NCI-H2171 (cell line): ENCODE measurements around the gene POFUT1.
"Not testable (repeated sequence)": the region's sequence is repeated elsewhere in the genome, so short reads cannot be mapped to it uniquely, and the experiment has no call there.

Experiments
- DNase-seq: peaks from one replicate; lab custom pipeline; 2025; lab: John Stamatoyannopoulos, UW

The POFUT1 gene

DNA sequence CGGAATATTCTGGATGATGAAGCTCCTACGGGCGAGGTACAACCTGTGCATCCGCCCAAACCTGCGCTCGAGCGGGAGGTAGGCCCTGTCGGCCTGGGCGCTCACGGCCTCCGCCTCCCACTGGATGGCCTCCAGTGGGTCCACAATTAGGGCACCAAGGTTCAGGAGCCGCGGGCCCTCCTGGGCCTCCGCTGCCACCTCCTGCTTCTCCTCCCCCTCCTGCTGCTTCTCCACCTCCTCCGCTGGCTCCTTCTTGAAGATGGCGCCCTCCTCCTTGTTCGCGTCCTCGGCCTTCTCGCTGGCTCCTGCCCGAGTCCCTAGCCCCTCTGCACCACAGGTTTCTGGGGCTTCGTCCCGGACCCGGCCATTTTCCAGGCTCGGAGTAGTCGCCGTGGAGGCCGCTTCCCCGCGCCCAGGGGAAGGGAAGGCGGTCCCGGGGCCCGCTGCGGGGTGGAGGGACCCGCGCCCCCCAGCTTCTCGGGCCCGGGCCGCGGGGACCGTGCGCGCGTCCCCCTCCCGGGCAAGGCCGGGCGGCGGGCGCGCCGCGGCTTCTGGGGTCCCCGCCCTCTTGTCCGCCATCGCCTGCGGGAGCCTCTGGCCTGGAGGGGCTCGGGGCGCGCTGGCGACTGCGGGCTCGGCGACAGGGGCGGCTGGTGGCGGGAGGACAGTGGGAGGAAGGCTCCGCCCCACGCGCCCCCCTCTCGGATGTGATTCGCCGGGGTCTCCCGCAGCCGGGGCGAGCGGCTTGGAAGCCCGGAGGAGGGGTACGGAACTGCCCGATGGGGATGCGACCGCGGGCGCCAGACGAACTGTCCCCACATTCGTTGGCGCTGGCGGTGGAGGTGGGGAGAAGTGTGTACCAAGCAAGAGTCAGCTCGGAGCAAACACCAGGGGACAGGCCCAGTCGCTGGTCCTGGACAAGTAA lies 17.7 kb upstream of the POFUT1 start:
- peak; percentile 61 for DNase-seq

DNA sequence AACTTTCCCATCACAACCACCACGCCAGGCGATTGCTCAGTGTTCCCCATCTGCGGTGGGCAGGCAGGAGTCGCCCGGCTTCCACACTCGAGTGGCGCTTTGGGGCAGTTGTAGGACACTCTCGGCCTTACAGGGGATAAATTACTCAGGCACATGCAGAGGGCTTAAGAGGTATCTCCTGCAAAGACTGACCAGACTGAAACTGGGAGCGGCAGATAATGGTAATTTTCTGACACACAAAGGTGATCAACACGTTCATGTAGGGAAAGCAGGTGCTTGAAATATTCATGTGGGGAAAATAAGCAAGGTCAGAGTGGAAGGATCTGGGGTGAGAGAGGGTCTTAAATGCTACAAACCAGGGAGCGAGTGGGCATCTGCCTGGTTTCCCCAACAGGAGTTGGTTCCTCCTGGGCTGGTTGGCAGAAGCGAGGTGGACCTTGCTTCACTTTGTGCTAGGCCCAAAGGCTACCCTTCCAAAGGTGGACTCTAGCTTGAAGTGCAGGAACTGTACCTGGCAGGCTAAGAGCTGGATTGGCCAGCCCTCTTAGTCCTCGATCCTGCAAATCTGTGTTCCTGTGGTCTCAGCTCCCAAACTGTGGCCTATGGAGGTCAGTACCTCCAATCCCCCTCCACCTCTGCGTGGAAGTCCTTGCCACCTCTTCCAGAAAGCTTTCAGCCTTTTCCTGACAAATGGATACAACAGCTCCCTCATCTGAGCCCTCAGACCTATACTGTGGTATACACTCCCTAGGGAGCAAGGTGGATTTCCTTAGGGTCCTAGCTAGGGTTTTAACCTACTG lies 16.9 kb upstream of the POFUT1 start:
- no peak for DNase-seq

DNA sequence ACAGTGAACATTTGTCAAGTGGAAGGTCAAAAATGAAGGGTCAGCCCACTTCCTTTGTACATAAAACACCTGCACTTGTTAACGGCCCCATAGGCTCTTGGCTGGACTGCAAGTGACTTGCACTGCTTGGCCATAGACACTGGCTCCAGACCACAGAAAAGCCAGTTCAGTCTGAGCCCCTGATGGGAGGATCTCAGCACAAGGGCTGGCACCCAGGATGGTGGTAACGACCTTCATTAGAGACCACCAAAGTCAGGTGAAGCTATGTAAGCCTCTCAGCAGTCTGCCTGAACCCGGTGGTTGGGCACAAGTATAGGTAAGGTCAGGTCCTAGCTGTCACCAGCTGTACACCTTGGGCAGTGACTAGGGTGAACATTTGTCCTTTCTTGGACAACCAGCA lies 16.3 kb upstream of the POFUT1 start:
- DNase-seq = no peak

DNA sequence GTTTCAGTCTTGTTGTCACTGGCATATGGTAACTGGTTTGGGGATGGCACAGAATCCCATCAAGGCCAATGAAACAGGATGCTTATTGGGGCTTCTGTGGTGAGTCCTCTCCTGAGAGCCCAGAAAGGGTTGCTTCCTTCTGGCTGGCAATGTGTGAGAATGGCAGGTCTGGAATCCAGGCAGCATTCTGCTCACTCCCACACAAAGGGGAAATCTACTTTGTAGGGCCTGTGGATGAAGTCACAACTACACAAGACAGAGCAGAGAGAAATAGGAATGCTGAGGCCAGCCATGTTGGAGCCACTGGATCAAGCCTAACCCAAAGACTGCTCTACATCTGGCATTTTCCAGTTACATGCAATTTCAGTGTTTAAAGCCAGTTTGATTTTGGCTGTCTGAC lies 15.8 kb upstream of the POFUT1 start:
- no peak for DNase-seq

DNA sequence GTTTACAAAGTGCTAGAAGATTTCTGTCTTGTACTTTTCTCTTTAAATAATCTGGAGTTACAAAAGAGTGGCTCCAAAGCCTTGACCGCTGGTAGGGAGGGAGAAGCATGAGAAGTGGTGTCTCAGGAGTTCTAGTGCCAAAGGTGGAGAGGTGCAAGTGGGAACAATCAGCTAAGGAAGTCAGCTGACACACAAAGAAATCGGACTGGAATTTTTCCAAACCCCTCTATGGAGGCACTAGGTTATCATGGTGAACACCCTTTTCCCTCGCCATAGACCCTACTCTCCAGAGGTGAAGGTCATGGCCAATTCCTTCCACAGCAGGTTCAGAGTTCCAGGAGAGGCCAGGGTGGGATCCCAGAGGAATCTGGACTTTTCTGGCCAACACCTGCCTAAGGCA lies 15.0 kb upstream of the POFUT1 start:
- DNase-seq = no peak

DNA sequence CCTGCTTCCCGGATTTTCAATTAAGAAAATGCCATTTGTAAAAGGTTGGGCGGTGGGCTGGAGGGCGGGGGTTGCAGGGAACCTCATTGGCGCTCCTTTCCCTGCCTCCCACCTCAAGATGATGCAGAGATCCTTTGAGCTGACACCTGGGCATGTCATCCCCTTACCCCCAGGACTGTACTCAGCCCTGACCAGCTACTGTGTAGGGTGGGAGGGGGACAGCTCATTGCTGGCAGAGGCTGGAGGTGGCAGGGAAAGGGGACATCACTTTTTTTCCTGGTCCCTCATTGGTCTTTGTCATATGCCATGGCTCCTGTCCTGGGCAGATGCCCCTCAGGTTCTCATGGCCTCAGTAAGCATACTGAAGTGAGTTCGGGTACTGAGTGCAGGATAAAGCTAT lies 14.3 kb upstream of the POFUT1 start:
- not testable (repeated sequence) for DNase-seq

DNA sequence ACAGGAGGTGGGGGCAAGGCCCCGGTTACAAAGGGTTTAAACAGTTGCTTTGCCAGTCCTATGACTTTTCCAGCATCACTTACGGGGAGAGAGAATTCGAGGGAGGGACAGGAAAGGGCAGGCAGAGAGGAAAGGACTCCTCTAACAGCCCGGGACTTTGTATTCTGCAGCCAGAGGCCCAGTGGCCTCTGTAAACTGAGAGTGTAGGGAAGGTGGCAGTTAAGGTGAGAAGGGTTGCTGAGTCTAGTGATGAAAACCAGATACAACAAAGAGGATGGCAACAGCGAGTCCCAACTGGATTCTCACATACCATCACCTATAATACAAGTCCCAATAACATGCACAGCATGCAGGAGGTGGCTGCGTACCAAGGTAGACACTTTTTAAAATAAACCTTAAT lies 13.7 kb upstream of the POFUT1 start:
- no peak for DNase-seq

DNA sequence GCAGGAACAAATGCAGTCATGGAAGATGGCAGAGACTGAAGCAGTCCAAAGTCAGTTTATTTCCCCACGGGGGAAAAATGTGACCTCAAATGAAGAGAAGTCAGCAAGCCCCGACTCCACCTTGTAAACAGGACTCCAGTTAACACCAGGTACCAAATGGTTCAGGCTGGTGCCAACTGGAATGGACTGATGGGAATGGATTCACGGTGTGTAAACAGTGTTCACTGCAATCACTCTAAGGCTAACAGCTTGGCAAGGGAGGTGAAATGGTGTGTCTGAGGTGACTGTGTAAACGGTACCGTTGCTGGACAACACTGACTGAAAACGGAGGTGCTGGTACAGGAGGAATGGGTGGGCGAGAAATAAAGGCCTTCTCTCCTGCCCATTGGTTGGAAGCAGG lies 12.1 kb upstream of the POFUT1 start:
- DNase-seq = no peak

DNA sequence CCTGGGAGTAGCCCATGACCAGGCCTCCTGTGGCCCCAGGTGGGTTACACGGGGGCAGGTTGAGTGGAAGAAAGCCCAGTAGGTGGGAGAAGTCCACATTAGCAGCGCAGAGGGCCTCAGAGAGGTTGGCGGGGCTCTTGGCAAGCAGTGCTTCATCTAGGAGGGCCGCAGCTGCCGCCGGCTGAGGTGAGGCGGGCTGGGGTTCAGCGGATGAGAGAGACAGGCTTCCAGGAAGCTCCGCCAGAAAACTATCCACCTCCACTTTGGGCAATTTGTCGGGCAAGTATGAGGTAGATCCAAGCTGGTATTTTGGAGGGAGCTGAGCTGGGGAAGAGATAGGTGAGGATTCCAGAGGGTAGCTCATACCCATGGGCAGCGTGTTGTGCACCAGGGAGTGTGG lies 11.1 kb upstream of the POFUT1 start:
- not testable (repeated sequence) for DNase-seq

DNA sequence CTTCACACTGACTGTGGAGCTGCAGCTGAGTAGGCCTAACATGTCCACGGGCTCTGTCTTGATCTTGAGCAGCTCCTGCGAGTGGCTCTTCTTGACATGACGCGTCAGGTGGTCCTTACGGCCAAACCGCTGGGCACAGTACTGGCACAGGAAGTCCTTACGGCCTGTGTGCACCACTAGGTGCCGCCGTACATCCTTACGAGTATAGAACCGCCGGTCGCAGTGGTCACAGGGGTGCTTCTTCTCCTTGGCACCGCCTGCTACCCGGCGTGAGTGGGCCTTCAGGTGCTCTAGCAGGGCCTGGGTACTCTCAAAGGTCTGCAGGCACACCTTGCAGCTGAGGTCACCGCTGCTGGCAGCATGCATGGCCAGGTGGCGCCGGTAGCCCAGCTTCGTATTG lies 10.5 kb upstream of the POFUT1 start:
- DNase-seq = not testable (repeated sequence)

DNA sequence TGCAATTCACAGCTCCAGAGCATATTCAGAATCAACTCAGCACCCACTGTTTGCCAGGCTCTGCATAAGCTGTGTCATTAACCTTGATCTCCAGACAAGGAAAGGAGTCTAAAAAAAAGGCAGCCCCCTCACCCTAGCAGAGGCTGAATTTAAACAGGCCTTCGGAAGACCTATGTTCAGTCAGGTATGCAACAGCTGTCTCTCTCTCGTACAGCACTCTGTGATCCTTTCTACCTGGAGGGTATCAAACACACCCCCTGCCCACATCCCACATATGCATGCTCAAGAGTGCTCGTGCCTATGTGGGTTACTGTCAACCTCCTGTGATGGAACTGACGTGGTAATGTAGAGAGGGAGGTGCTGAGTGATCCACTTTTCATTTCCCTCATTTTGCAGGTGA lies 8.7 kb upstream of the POFUT1 start:
- DNase-seq = no peak

DNA sequence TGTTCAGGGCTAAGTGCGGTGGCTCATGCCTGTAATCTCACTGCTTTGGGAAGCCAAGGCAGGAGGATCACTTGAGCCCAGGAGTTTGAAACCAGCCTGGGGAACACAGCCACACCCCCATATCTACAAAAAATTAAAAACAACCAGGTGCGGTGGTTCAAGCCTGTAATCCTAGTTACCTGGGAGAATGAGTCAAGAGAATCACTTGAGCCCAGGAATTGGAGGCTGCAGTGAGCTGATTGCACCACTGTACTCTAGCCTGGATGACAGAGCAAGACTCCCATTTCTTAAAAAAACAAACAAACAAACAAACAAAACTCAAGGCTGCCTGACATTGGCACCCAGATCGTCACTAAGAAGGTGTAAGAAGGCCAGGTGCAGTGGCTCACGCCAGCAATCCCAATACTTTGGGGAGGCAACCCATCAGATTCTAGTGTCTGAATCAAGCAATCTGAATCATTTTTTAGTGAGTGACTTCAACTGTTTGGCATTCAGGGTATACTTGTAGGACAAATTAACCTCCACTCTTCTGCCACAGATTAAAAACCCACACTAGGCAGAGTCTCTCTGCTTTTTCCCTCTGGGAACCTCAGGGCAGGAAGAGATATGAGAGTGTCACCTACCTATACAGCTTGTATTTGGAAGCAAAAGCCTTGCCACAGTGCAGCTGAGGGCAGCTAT lies 6.2 kb upstream of the POFUT1 start:
- no peak for DNase-seq

DNA sequence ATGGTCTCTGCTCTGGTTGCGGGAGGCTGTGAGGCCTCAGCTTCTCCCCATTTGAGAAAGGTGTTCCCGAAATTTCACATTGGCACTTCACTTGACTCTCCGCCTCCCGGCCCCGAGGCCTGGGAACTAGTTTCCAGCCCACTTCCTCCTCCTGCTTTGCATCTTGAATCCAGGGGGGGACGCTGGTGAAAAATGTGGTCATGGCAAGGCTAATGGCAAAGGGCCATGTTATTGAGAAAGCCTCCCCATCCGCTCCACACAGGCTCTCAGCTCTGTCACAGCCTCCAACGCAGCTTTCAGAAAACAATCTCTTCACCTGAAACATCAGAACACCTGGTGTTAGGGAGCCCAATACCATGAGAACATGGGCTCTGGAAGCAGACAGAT lies 5.7 kb upstream of the POFUT1 start:
- DNase-seq = no peak

DNA sequence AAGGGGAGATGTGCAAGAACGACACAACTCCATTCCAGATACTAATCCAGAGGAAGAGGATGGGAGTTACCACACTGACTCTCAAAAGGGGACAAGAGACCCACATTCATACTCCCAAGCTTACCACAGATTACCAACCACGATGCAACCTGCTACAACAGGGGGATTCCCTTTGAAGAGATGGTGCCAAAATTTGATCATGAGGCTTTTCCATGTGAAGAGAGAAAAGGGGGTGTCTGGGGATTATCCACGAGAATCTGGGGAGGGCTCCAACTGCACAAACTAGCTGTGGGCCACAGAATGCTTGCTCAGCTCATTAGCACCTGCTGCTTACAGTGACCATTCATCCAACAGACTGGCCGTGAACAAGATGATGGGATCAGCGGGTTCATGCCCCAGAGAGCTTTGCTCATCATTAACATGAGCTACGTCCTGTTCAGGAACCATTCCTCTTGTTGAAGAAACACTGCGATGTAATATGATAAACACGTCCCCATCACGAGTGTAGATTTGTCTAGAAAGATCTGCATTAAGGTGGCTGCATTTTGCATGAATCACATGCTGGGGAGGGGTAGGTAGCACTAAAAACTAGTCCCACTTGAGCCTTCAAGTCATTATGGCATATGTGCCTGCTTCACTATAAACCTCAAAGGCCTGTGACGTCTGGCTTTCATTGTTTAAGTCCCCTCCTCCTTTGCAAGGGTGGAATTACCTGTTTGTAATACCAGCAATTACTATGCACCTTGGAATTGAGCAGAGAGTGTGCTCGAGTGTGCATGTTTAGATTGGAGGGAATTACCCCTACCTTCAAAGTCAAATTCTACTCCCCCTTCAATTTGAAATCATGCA lies 4.1 kb upstream of the POFUT1 start:
- DNase-seq = no peak

DNA sequence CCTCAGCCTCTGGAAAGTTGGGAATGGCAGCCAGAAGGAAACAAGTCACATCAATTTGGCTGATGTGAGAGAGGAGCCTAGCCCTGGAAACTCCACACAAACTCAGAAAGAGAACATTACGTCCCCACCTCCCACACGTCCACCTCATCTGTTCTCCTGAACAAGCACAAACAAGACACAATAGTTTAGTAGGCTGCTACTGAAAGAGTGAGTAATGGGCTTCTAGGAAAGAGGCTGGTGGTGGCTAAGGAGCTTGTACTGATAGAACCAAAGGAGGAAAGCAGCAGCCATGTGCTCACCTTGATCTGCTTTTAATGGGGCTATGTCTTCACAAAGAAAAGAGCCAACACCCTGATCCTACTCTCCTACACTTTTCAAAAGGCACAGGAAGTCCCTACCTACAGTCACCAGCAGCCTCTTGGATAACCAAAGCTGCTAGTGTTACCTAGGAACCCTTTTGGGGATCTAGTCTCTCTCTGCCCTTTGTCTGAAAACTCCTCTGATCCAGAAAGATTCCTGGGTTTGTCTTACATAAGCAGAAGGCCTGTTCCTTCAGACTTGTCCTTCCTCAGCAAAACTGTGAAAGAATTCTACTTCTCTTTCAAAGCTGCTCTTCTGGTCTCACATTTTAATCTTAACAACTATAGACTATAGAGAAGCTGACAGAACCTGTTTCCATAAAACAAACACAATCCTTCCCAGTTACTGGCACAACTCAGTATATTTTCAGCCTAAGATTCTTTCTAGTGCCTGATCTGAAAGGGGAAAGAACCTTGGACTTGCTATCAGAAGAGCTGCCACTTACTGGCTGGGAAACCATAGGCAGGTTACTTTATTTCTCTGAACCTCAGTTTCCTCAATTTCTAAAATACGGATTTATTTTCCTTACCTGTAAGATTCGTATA lies 3.2 kb upstream of the POFUT1 start:
- DNase-seq = no peak

DNA sequence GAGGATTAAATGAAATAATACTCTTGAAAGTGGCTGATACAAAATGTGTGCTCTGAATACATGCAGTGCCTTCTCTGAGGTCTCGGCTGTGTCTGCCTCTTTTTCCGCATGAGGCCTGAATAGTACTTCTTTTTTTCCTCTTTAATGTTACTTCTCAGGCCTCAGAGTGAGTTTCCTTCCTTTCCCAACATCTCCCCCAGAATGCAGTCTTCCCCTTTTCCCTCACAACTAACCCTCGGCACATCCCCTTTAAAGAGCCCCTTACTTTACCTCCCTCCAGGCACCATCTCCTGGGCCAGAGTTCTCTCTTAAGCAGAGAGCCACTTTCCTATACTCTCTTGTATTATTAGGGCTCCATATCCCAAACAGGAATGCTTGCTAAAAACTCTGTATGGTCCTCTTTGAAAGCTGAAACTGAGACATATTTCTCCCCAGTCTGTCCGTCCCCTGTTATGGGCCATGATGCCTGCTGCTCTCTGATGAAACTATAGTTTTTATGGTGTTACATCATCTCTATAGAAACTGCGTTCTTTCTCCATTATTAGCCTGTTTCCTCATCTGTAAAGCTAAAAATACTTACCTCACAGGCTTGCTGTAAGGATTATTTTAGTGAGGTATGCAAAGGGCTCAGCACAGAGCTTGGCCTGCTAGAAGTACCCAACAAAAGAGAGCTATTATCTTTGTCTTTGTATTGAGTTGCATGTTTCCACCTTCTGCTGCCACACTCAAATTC lies 2.4 kb upstream of the POFUT1 start:
- no peak for DNase-seq

DNA sequence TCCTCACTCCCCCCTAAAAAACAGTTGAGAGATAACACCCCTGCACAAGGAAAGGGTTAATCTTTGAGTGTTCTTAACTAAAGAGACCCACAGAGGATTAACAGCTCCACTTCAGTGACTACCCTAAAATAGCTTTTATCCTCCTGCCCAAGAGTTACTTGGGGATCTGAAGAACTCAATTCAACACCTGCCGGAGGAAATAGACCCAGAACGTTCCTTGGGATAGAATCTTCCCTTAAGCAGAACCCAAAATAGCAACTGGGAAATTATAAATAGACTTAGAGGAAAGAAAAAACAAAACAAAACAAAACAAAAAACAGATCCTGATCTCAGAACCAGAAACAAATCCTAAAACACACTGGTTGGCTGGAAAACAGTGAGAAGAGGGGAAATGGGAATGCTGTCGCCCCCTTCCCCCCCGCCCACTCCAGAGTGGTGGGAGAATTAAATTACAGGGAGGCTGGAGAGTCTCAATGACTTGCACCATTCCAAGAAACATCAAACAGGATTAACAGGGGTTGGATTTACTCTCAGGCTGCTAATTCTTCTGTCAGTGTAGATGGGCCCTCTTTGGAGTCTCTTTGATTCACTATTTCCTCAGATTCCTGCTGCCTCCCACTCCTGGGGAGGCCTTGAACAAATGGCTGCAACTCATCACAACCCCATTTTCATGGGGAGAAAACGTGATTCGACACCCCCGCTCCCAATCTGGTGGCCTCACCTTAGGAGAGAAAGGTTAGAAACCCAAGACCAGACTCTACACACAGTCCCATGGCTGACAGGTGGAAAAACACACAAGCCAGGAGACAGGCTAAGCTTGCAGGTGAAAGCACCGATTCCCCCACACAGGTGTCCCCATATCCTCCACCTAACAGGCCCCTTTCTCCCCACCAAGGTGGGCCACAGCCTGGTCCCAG lies 1.6 kb upstream of the POFUT1 start:
- no peak for DNase-seq

DNA sequence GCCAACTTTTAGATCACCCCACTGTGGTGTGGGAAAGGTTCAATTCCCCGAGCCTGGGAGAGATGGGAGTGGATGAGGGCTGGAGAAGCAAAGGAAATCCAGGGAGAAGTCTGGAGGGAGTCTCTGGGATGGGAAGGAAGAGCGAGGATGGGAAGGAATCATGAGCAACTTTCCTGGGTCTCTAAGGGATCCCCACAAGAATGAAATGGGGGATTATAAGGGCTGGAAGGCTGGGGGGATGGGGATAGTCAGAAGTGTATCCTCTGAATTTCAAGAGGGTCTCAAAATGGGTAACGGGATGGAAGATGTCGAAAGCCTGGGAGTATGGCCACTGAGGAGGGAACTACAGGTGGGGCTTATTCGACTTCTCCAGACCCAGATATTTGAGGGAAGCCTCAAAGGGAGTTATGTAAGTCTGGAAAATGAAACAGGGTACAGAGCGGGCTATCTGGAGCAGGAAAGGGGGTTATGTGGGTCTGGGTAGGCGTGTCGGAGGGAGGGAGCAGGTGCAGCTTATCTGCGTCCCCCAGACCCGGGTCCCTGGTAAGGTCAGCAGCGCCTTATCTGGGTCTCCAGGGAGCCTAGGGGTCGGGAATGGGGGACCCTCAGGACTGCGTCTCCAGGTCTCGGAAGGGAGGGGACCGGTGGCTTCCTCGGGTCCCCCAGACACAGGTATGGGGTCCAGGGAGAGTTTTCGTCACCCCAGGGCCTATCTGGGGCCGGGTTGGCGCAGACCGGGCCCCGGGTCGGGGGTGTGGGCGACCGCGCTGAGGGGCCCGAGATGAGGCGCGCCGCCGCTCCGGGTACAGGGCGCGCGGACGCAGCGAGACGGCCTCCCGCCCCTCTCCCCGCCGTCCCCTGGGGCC lies 687 bp upstream of the POFUT1 start:
- no peak for DNase-seq
